Fibroblast of the conjunctiva (primary cell): Measurements from ENCODE around the gene TBC1D16.

Experiments
- DNase-seq: peaks from one replicate; pipeline ENCODE4 v3.0.0-alpha.2; 2010; ENCODE audit warnings: low read depth

The TBC1D16 gene

GRCh38 chr17:79926605-79927135 is 109.0 kb downstream of the TBC1D16 start:
- DNase-seq = no peak

DNA sequence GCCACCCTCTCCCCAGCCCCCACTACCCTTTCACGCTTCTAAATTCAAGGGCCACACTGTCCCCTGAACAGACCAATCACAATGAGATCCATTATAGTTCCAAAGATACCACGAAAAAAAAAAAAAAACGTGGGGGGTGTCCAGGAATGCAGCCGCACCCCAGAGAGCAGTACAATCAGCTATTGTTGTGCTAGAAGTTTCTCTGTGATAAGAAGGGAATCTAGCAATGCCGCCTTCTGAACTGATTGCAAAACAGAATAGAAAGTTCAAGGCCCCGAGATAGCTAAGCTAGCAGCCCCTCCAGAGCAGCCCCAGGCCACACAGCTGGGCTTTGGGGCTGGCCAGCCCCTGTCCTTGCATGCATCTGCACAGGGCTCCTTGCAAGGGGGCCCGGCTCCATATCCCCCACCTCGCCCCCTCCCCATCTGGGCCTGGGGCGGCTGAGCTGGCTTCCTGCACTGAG is 109.5 kb downstream of the TBC1D16 start:
- no peak for DNase-seq

- no peak for DNase-seq
These were observed 110.3 kb downstream of the TBC1D16 start for GRCh38 chr17:79925242-79925957.

DNA sequence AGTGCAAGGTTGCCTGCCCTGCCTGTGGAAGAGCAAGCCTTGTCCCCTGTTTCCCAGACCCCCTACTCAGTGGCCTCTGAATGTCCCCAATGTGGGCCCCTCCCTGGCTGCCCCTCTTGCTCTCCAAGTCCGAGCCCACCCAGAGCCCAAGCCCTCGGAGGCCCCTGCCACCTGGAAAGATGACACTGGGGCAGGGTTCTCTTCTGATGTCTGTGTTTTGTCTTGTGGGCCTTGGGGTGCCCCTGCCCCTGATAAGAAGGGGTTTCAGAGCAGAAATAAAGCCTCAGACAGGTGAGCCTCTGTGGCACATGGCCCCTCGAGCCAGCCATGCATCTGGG is 111.1 kb downstream of the TBC1D16 start:
- no peak for DNase-seq

- DNase-seq = no peak
These were observed 111.6 kb downstream of the TBC1D16 start for GRCh38 chr17:79923974-79924638.

DNA sequence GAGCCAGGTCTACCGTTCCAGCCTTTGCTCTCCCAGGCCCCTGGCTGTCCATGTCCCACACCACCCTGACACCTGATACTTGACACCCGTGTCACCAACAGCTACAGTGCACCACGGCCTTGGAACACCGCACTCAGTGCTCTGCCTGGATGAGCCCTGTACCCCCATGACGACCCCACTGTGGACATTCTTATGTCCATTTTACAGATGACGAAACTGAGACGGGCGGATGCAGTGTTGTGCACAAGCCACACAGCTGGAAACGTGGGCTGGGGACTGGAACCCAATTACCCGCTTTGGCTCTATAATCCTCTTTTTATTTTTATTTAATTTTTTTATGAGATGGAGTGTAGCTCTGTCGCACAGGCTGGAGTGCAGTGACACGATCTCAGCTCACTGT is 112.9 kb downstream of the TBC1D16 start:
- DNase-seq = no peak

DNA sequence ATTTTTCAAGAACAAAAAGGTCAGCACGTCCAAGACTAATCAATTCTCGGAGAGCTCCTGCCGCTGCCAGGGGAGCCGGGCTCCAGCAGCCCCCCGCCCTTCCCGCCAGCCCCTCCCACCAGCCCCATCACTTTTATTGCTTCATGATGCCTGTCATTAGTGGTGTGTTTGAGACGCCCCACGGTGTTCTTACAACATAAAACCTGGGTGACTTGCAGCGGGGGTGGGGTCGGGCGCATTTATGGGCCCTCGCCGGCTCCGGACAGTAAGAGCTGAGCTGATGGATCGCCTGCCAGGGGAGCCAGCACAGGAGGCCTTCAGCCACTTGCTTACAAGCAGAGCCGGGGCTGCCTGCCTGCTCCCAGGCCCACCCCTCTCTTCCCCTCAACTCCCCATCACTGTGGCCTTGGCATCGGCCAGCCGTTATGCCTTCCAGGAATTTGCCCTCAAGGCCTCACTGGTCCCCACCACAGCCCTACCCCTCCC is 113.5 kb downstream of the TBC1D16 start:
- no peak for DNase-seq

- DNase-seq = no peak
These were observed 114.1 kb downstream of the TBC1D16 start for GRCh38 chr17:79921411-79922115.

GRCh38 chr17:79920751-79921410 is 114.8 kb downstream of the TBC1D16 start:
- no peak for DNase-seq

DNA sequence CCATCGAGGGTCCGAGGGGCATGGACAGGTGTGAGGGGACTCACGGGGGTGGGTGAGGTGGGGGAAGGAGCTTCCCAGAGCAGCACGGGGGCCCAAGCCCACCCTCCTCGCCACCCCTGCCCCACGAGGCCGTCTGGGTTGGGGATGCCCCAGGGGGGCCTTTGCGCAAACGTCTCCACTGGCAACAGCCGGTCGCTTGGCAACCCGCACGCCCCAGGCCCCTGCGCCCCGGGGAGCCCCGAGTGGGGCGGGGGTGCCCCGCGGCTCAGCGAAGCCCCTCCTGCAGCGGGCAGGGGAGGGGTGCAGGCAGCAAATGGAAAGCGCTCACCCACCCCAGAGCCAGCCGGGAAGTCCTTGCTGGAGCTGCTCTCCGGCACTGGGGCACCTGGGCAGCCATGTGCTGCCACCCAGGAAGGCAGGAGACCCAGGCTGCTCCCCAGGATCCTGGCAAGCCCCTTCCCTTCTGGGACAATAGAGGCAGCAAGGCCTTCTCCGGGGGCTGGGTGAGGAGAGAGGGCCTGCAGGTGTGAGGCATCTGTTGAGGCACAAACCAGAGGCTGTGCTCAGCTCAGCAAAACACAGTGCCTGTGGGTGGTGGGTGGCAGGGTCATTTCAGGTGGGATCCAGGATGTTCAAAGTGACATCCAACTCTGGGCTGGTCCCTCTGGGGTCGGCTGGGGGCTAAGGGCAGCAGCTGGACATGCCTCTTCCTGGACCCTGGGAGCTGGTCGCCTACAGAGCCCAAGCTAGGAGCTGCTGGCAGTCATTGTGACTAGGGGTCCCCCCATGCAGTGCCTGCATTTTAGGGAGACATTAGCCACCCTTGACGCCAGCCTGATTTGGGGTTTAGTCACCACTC is 115.6 kb downstream of the TBC1D16 start:
- DNase-seq = no peak

GRCh38 chr17:79919164-79919585 is 116.5 kb downstream of the TBC1D16 start:
- no peak for DNase-seq

- no peak for DNase-seq
These were observed 117.0 kb downstream of the TBC1D16 start for GRCh38 chr17:79918581-79919163.

- no peak for DNase-seq
These were observed 117.7 kb downstream of the TBC1D16 start for GRCh38 chr17:79917902-79918484.

DNA sequence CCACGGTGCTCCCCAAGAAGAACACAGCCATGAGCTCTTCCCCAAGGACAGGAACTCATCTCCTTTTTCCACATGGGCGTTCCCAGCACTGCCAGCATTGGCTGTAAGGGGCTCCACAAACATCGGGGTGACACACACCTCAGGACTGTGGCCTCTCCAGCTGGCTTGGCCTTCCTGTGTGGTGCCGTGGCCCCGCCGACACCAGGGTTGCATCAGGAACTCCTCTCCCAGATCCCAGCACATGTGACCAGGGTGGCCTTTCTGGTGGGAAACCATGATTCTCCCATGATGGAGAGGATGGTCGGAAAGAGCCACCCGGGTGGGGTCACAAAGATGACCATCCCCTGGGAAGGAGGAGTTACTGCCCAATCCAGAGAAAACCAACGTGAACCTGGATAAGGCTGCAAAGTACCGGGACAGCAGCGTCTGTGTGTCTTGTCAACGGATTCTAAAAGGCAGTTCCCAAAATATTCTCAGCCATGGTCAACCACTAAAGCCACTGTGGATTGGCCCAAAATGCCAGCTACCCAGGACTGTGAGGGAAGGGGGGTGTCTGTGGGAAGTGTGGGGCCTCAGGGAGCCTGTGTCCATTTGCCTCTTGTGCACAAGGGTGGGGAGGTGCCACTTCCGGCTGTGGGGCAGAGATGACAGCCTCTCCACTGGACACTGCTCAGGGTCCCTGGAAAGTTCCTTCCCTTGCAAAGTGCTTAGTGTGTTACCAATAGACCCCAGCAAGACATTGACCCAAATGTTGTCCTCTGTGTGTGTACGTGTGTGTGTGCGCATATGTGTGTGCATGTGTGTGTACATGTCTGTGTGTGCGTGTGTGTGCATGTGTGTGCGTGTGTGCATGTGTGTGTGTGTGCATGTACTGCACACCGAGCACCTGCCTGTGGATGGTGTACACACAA is 118.4 kb downstream of the TBC1D16 start:
- no peak for DNase-seq

GRCh38 chr17:79916506-79916905 is 119.2 kb downstream of the TBC1D16 start:
- no peak for DNase-seq

- DNase-seq = no peak
These were observed 119.7 kb downstream of the TBC1D16 start for GRCh38 chr17:79915850-79916430.

GRCh38 chr17:79914813-79915740 is 120.6 kb downstream of the TBC1D16 start:
- no peak for DNase-seq
